HUDEP-2 (cell line): Measurements from ENCODE around the gene SLC36A4.
A peak's percentile ranks its signal among the peaks of the same experiment; 100 is the strongest.
"Not testable (repeated sequence)": the region's sequence is repeated elsewhere in the genome, so short reads cannot be mapped to it uniquely, and the experiment has no call there.

Experiments
- DNase-seq, 76 experiments: peaks; one replicate each; lab custom pipeline; 2025; ENCODE audit not compliant: unreplicated experiment in 76 of 76; lab: John Stamatoyannopoulos, UW

Gene SLC36A4

DNA sequence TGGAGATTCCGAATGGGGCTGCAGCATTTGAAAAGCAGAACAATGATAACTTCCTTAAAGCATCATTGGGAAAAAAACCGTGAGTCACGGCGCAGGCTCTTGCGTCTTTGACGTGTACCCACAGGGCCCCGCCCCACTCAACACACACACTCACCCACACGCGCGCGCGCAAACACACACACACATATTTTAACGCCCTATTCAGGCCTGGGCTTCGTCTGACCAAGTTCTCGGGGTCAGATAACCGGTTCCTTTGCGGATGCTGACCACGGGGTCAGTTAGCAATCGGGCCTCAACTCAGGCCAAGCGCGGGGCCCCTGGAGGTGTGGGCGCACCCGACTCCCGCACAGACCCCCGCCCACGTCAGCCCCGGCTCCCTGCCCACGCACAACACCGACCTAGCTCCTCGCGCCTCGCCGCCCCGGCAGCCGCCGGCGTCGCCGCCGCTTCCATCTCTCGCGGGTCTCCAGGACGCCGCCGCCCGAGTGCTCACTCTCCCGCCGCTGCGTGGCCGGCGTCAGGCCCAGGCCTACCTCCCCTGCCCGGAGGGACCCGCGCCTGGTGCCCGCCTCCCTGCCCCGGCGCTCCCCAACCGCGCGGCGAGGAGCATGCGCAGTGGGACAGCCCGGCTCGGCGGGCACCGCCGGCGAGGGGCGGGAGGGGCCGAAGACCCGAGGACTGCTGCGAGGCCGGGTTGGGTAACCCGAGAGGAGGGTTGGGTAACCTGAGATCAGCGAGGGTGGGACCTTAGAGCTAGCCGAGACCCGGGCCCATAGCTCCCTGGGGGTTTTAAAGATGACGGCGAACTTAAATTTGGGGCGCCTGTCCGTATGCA, at the start of gene SLC36A4:
SLC36A4 (minus strand) TSS at position 612 of the 835 bp plus-strand sequence; CDS start at position 453, 159 bp downstream.
- DNase-seq: peak in 75 of 76 experiments; percentile 20 to 83 (median 65)

DNA sequence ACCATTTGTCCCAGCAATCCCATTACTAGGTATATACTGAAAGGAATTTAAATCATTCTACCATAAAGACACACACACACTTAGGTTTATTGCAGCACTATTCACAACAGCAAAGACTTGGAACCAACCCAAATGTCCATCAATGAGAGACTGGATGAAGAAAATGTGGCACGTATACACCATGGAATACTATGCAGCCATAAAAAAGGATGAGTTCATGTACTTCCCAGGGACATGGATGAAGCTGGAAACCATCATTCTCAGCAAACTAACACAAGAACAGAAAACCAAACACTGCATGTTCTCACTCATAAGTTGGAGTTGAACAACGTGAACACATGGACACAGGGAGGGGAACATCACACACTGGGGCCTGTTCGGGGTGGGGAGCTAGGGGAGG, 49.0 kb upstream of the SLC36A4 start:
- DNase-seq: not testable (repeated sequence)

DNA sequence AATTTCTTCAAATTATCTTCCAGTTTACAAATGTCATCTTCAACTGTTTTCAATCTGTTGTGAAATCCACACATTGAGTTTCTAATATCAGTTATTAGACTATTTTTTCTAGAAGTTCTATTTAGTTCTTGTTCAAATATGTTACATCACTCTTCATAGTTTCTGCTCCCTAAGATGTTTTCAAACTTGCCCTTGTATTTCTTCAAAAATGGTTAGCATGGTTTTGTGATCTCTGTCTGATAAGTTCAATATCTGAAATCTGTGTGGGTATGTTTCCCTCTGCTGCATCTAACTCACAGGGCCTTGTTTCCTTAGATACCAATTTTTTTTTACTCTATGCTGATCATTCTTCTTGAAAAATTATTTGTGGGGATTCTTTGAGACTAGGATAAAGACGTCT, 46.2 kb upstream of the SLC36A4 start:
- DNase-seq: no peak

DNA sequence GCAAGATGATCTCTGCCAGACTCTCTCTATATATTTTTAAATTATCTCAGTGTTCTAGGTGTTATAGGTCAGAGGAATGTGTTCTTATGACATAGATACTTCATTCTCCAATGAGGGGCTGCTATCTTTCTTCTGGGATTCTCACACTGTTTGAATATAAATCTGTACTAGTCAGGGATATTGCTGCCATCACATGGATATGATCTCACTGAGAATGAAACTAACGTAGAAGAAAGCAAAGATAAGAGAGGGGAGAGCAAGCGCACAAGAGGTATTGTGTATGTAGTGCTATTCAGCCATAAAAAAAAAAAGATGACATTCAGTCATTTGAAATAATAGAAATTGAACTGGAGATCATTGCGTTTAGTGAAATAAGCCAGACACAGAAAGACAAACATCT, 42.2 kb upstream of the SLC36A4 start:
- no peak for DNase-seq

DNA sequence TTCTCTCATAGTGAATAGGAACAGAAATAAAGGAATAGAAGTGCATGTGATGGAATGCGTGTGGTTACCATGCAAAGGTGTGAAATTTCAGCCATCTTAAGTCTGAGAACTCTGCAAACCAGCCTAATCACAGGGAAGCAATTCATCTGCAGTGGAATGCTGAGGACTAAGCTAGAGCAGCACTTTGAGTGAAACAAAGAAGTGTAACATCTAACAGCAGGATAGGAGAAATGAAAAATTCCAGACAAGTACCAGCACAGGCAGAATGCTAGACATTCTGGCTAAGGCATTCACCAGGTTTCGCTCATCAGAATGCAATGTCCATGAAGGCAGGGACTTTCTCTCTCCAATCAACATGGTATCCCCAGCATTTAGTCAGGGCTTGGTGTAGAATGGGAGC, 41.2 kb upstream of the SLC36A4 start:
- no peak for DNase-seq

DNA sequence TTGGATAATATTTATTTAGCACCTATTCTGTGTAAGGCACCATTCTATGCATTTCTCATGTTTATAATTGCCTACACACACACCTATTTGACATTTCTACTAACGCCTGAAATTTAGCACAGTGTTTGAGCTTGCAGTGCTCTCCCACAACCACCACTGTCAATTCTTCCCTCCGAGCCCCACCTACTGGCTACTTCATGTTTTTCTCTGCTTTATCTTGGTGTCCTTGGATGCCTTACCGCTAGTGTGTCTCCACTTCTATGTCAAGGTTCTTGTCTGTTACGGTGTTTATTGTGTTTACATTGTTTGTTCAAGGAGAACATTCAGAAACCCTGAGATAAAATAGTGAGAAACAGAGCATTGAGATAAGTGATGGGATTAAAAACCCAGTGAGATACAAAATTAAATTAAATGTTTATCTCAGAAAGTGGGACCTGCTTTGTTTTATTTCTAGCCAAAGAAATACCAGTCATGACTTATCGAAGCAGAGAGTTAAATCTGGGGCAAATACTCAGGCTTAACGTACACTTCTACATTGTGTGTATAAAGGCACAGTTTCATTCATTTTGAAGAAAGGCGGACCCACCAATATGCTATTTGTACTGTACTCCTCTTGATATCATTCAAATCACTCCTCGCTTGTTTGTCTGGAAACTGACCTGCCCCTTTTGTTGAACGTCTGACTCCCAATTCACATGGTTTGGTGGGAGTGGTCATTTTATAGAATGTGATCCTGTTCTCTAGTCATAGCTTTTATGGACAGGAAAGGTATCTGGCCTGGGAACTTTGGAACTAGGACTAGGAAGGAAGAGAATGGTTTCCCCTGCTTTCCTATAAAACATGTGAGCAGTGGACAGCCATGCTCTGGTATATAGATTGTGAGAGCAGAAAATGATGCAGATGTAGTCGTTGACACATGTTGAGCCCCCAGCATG, 39.2 kb upstream of the SLC36A4 start:
- DNase-seq: peak in 8 of 76 experiments; percentile 1 to 10 (median 3)

DNA sequence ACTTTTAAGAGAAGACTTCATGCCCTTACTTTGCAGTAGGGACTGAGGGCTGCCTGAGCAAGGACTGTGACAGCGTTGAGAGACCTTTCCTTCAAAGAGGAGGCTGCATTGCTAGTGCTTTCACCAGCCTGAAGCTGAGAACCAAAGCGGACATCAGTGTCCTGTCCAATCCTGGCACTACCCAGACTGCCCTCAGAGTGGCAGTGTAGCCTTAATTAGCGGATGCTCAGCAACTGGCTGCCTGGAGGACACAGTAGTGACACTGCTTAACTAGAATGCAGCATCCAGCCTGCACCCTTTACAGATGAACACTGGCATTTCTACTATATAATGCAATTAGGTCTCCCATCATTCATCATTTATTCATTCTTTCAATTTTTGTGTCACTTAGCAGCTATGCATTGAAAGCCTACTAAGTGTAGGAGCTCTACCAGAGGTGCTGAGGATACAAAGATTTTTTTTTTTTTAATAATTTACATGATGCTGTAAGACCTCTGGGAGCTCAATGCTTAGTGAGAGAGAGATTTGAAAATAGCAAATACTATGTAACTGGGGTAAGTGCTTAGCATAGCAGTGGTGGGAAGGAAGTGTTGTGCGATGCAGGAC, 36.9 kb upstream of the SLC36A4 start:
- peak in 54 of 76 experiments; percentile 1 to 59 (median 26) for DNase-seq

DNA sequence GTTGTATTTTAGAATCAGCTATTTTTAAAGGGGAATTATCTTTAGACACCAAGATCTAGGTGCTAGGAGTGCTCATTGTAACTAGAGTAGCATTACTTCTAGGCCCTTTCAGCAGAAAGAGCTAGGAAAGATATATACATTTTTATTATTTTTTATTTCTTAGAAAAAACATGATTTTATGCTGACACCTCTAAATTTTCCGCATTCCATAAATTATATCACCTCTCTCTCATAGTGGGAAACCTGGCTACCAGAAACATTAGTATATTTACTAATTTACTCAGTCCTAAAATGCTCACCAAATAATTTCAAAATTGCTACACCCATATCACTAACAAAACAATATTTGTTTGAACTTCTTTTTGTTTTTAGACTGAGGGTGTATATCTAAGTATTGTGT, 32.1 kb upstream of the SLC36A4 start:
- DNase-seq: no peak

DNA sequence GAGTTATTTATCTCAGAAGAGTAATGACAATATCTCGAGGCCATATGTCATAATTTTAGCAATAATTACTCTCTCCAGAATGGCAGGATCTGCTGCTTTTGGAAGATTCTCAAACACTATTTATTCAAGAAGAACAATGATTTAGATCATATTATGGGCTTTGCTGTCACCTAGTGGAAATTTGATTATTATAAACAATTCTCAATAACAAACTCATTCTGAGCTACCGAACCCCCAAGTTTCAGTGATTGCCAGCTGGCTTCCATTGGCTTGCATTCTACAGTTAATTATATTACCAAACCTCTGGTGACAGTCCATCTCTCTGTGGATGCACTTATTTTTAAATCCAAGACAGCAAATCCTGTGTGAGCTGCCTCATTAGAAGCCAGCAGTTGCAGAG, 27.9 kb upstream of the SLC36A4 start:
- no peak for DNase-seq

DNA sequence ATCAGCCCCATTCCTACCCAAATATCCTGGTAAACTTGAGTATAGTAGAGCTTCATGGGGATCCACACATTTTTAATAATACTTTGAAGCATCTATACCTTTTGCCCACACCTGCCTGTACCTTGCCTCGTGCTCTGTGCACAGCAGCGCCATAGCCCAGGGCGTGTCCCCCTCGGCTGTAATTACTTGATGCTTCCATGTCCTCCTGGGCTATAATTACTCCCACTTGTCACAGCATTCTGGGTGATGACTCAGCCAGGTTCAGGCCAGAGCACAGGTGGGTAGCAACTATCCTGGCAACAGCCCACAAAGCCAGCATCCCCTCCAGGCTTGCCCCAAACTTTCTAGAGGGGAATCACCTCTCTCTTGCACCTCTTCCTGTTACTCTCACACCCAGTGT, 23.7 kb upstream of the SLC36A4 start:
- DNase-seq: no peak

DNA sequence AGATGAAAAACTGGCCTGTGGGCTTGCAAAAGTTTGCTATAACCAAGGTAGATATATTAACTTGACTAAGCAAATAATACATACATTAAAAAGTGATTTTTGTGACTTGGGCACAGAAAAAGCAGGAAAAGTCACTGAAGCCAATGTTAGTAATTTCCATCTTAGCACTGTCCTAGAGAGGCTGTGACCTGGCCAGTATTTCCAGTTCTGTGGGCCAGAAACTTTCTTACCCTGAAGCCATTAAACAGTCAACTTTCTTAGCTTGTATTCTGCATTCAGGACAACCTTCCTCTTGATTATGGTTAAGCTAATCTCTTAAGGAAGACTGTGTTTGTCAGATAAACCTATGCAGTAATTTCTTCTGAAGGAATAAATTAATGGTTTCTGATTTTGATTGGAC, 22.3 kb upstream of the SLC36A4 start:
- no peak for DNase-seq

DNA sequence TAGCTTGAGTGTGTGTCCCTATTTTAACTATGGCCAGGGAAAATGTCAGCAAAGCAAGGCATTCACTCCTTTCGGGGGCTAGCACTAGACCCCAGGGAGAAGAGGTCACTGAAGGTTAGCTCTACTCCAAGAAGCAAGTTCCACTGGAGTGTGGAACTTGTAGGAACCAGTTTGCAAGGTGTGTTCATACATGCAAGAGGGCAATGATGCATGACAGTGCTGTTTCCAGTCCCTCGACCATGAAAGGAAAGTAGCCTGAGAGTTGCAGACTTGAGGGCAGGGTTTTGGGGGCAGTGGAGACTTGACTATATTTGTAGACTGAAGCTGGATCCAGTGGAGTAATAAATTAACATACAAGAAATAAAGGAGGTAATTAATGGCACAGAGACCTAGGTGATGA, 21.6 kb upstream of the SLC36A4 start:
- no peak for DNase-seq

DNA sequence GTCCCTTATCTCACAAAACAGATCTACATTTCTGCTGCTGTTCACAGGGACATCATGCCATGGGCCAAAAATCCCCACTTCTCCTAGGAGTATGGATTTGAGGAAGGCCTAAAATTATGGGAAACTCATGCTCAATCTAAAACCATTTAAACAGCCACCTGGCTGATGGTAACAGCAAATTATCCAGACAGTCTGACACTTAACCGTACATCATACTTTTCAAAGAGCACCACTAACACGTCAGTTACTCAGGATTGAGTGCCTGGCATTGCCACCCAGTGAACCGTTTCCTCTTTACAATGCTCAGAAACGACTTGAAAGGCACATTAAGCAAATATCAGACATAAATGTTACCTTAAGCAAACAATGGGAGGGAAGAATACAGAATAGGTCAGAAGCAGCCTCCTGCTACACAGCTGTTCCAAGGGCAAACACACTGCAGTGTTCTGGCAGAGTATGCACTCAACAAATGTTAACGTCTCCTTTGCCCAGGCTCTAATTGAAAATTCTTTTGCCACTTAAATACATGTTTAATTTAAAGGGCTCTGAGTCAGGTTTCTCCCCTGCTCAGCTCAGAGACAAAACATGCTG, 18.8 kb upstream of the SLC36A4 start:
- DNase-seq: no peak

DNA sequence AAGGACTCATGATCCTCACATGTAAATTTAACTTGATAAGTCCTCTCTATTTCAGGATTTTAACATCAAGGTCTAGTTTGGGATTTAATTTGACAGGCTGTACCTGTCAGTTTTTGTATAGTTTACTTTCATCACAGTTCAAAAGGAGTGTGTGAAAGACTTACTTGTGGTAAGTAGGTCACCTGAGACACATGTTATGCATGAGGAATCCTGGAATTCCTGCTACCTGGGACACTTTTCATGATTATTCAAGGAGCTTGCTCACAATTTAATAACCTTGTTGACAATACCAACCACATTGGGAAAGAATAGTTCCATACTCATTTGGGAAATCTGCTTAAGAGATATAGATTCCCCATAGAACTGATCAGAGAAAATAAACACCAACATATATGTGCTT, 15.8 kb upstream of the SLC36A4 start:
- no peak for DNase-seq

DNA sequence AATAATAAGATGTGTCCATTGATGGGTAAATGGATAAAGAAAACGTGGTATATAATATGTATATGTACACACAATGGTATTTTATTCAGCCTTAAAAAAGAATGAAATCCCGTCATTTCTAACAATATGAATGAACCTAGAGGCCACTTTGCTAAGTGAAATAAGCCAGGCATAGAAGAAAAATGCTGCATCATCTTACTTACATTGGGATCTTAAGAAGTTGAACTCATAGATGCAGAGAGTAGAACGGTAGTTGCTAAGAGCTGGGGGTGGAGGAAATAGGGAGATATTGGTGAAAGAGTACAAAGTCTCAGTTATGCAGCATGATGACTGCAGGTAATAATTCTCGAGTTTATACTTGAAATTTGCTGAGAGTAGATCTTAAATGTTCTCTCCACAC, 14.3 kb upstream of the SLC36A4 start:
- DNase-seq: no peak

DNA sequence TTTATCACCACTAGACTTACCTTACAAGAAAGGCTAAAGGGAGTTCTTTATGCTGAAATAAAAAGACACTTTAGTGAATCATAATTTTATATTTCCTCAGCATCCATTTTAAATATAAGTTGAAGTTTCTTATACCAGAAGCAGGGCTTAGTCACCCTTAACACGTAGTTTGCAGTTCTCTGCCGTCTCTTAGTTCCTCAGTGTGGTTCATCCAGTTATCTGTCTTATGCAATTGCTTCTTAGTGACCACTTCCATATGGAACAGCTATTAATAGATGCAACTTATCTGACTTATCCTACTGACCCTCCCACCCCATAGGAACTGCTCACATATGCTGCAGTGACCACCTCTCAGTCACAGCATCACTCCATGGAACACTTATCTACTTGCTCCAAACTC, 11.7 kb upstream of the SLC36A4 start:
- DNase-seq: no peak

DNA sequence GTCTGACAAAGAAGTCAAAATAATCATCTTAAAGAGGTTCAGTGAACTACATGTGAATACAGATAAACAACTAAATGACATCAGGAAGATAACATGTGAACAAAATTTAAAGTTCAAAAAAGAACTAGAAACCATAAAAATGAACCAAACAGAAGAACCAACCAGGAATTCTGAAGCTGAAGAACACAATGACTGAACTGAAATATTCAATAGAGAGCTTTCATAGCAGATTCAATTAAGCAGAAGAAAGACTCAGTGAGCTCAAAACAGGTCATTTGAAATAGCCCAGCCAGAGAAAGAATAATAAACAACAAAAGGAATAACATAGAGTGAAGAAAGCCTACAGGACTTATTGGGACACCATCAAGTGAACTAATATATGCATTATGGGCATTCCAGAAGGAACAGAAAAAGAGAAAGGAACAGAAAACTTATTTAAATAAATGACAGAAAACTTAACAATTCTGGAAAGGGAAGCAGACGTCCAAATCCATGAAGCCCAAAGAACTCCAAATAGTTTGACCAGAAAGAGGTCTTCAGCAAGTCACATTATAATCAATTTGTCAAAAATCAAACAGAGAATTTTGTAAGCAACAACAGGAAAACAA, 11.0 kb upstream of the SLC36A4 start:
- DNase-seq: no peak

DNA sequence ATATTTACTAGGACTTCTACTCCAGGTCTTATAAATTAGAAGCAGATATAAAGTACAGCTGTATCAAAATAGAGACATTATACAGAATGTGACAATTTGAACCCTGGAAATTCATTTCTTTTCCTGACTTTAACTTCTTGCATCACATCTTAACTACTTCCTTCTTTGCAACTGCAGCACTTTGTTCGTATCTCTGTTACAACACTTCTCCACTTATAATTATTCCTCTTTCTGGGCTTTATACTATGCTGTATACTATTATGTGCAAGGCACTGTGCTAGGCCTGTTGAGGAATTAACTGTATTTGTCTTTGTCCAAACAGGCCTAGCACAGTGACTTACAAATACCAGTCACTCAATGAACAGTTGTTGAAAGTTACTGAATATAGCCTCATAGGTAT, 1.8 kb upstream of the SLC36A4 start:
- DNase-seq: no peak

DNA sequence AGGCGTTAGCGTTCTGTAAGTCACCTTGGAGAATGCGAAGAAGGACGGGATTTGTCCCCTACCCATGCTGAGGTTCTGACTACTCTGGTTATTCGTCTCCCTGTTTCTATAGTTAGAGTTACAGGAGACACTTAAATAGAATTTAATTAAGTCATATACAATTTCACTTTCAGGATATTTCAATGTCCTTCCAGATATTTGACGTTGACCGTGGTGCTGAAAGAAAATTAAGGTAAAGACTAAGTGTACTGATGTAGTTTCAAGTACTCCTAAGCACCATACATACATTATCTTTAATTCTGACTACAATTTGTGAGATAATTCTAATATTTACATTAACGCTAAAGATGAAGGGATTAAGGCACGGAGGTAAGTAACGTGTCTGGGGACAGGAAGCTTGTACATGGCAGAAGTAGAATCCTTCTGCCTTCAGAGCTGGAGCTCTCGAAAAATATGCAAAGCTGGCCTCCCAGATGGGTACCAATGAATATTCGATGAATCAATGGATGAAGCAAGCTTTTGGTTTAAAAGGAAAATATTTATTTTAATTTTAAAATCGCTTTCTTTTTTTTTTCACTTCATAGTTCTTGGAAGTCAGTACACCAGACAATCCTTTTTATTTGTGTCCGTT, 539 bp upstream of the SLC36A4 start:
- peak in 3 of 76 experiments; percentile 7 to 20 (median 14) for DNase-seq

DNA sequence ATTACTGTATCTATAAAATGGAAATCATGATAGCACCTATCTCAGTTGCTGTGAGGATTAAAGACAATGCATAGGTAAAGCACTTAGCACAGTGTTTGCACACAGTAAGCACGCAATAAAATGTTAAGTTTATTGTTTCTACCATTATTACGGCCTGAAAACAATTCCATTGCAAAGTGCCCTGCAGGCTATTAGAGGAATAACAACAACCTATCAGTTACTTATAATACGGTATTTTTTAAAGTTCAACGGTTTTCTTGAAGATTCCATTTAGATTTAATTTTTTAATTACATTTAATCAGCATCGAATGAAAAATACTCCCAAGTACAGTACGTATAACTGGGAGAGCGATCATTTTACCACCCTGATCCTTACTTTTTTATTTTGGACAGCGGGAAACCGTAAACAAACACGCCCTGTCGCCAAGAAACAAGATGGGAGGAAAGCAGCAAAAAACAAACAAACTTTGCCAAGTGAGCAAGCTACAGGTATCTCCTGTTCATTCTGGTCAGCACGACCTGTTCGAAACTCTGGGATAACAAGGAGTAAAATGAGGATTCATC, 893 bp downstream of the SLC36A4 start:
- DNase-seq: peak in 3 of 76 experiments; percentile 23 to 60 (median 30)
